GM12874 (cell line): ENCODE results near the gene UNKL.

ENCODE experiments used
- CTCF ChIP-seq: IDR thresholded peaks from 2 replicates; pipeline ENCODE4 v1.5.1; 2011; ENCODE audit warnings: low read depth, mild to moderate bottlenecking, control low read depth, low read length, moderate library complexity; ENCODE audit not compliant: insufficient read depth

The UNKL gene

GRCh38 chr16:1356061-1356900, 58.2 kb downstream of the UNKL start:
- TF ChIP-seq CTCF = no peak

- no peak for TF ChIP-seq CTCF
Observed at GRCh38 chr16:1355591-1355990, 58.9 kb downstream of the UNKL start.

- no peak for TF ChIP-seq CTCF
Observed at GRCh38 chr16:1354815-1355540, 59.5 kb downstream of the UNKL start.

- TF ChIP-seq CTCF = no peak
Observed at GRCh38 chr16:1351582-1352362, 62.7 kb downstream of the UNKL start, which contains the start of the genes GNPTG and TSR3. Gene GNPTG, plus strand, starts transcription at chr16:1351931. Its CDS starts 35 bp downstream, at chr16:1351966. Gene TSR3, minus strand, starts transcription at chr16:1351878. Its CDS starts 74 bp downstream, at chr16:1351804.

GRCh38 chr16:1351215-1351581, 63.3 kb downstream of the UNKL start:
- no peak for TF ChIP-seq CTCF

- TF ChIP-seq CTCF = no peak
Observed at GRCh38 chr16:1350691-1351090, 63.8 kb downstream of the UNKL start.

- no peak for TF ChIP-seq CTCF
Observed at GRCh38 chr16:1349951-1350350, 64.6 kb downstream of the UNKL start.
